Uterus (tissue), 2 donors: ENCODE measurements around the gene ATP11A.

ENCODE experiments used
- POLR2A ChIP-seq, 2 donors: fragments of 450-650 bp; IDR thresholded peaks; one replicate each; pipeline ENCODE4 v1.6.1; 2016; ENCODE audit warnings: antibody characterized with exemption in 2 of 2, mild to moderate bottlenecking in 1 of 2, moderate library complexity in 1 of 2
- TF ChIP-seq, protein P1 (sequence below), 4 experiments: fragments of 200-600 bp in 2 of 4; fragments of 450-650 bp in 2 of 4; sonication (generic) in 2 of 4; IDR thresholded peaks; one replicate each; pipeline ENCODE4 v1.5.1; 2016 to 2019; ENCODE audit warnings: antibody characterized with exemption in 4 of 4, mild to moderate bottlenecking in 2 of 4, moderate library complexity in 1 of 4

DNA sequence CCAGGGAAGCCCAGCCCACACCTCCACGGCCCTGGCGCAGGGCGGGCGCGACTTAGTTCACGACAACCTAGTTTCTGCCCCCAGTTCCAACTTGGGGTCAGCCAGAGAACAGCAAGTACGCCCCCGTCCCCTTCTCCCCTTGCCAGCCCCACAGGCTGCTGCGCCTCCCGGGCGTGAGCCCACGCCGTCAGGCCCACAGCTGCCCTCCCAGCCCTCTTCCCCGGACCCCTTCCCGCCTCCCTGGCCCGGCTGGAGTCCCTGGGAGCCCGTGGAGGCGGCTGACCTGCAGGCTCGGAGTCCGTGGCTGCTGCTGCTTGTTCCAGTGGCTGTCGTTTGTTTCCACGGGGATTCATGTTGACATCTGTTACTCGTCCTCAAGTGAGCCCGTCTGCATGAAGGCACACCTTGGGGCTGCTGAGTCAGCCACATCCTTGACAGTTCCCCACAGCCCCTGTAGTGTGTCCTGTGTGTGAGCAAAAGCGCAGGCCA lies 86.0 kb downstream of the ATP11A start:
- TF ChIP-seq, protein P1, sequence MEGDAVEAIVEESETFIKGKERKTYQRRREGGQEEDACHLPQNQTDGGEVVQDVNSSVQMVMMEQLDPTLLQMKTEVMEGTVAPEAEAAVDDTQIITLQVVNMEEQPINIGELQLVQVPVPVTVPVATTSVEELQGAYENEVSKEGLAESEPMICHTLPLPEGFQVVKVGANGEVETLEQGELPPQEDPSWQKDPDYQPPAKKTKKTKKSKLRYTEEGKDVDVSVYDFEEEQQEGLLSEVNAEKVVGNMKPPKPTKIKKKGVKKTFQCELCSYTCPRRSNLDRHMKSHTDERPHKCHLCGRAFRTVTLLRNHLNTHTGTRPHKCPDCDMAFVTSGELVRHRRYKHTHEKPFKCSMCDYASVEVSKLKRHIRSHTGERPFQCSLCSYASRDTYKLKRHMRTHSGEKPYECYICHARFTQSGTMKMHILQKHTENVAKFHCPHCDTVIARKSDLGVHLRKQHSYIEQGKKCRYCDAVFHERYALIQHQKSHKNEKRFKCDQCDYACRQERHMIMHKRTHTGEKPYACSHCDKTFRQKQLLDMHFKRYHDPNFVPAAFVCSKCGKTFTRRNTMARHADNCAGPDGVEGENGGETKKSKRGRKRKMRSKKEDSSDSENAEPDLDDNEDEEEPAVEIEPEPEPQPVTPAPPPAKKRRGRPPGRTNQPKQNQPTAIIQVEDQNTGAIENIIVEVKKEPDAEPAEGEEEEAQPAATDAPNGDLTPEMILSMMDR (IDR thresholded peaks at IDR 0.05), result no peak
- TF ChIP-seq POLR2A (IDR thresholded peaks at IDR 0.05), result no peak
